Caco-2 (cell line): ENCODE data around the gene SERINC2. TPM values are rescaled to one million over a fixed set of nuclear protein-coding genes. Genes with fewer than 3 reads are reported as not detected.

Experiments used
- BruUV-seq: library from RNA; stranded (reverse); fragments of 400-500 nt; replicated peaks from 2 replicates; lab custom pipeline; 2021; lab: Mats Ljungman, UMichigan
- CTCF ChIA-PET: fragments of 300-600 bp; sonication (Branson Sonifier 250); formaldehyde crosslinking; loops from one replicate; lab custom pipeline; 2022; ENCODE audit warnings: antibody characterized with exemption; lab: Charles Lee
- POLR2A ChIA-PET: fragments of 300-600 bp; sonication (Branson Sonifier 250); formaldehyde crosslinking; loops from one replicate; lab custom pipeline; 2022; ENCODE audit warnings: antibody characterized with exemption; lab: Charles Lee
- DNase-seq, 2 experiments: peaks; one replicate each; pipeline versions ENCODE4 v3.0.0 to v3.0.0-alpha.2; 2020 to 2022
- H3K27me3 ChIP-seq: replicated peaks from 2 replicates; pipeline ENCODE4 v1.6.0; 2011; ENCODE audit warnings: low read length; ENCODE audit not compliant: control insufficient read depth, insufficient read depth
- H3K36me3 ChIP-seq: 2 replicates; pipeline ENCODE4 v1.5.1; 2011; ENCODE audit warnings: low read length; ENCODE audit not compliant: control insufficient read depth, insufficient read depth
- H3K4me1 ChIP-seq: fragments of 250-450 bp; sonication (Bioruptor Pico); 2 replicates; pipeline ENCODE4 v1.5.1; 2020; ENCODE audit warnings: mild to moderate bottlenecking
- H3K4me3 ChIP-seq: 2 replicates; pipeline ENCODE4 v1.5.1; 2011; ENCODE audit warnings: low read depth, mild to moderate bottlenecking, control low read depth, low read length
- H3K9me3 ChIP-seq: fragments of 250-450 bp; sonication (Bioruptor Pico); 2 replicates; pipeline ENCODE4 v1.5.1; 2020; ENCODE audit warnings: mild to moderate bottlenecking, moderate library complexity
- H3K27ac Mint-ChIP-seq: one replicate; pipeline ENCODE4 v1.8.0; 2022; ENCODE audit warnings: mixed read lengths; ENCODE audit not compliant: unreplicated experiment
- H3K27me3 Mint-ChIP-seq: one replicate; pipeline ENCODE4 v1.8.0; 2022; ENCODE audit warnings: mixed read lengths; ENCODE audit not compliant: insufficient read depth, unreplicated experiment
- H3K36me3 Mint-ChIP-seq: one replicate; pipeline ENCODE4 v1.8.0; 2022; ENCODE audit warnings: mild to moderate bottlenecking, mixed read lengths; ENCODE audit not compliant: insufficient read depth, unreplicated experiment
- H3K4me1 Mint-ChIP-seq: one replicate; pipeline ENCODE4 v1.8.0; 2022; ENCODE audit warnings: low read depth, mixed read lengths; ENCODE audit not compliant: unreplicated experiment
- H3K4me3 Mint-ChIP-seq: one replicate; pipeline ENCODE4 v1.8.0; 2022; ENCODE audit warnings: mild to moderate bottlenecking, moderate library complexity, mixed read lengths; ENCODE audit not compliant: unreplicated experiment
- H3K9me3 Mint-ChIP-seq: one replicate; pipeline ENCODE4 v1.8.0; 2022; ENCODE audit warnings: mixed read lengths; ENCODE audit not compliant: unreplicated experiment
- intact Hi-C: fragments of 100-400 bp; cut with micrococcal nuclease; formaldehyde crosslinking; loops from one replicate; pipeline ENCODE4 v1.10.0; 2022; ENCODE audit not compliant: unreplicated experiment
- total RNA-seq: library from RNA; stranded (reverse); gene quantifications from 2 replicates; pipeline ENCODE4 v1.2.3, GENCODE V29; 2022
- TF ChIP-seq, protein P1 (sequence below), 2 experiments: fragments of 200-600 bp in 1 of 2; IDR thresholded peaks; 1 replicate in 1 of 2; 2 replicates in 1 of 2; pipeline versions ENCODE4 v1.5.1 to v1.8.0; 2011 to 2022; ENCODE audit warnings: antibody characterized with exemption in 1 of 2, control low read depth in 1 of 2, inconsistent platforms in 1 of 2, low read depth in 1 of 2, low read length in 1 of 2, mild to moderate bottlenecking in 1 of 2, moderate library complexity in 1 of 2; ENCODE audit not compliant: insufficient read depth in 1 of 2, severe bottlenecking in 1 of 2, unreplicated experiment in 1 of 2

The SERINC2 gene
- total RNA-seq, 1 experiment from 2014 or later, result 30.0 TPM

DNA sequence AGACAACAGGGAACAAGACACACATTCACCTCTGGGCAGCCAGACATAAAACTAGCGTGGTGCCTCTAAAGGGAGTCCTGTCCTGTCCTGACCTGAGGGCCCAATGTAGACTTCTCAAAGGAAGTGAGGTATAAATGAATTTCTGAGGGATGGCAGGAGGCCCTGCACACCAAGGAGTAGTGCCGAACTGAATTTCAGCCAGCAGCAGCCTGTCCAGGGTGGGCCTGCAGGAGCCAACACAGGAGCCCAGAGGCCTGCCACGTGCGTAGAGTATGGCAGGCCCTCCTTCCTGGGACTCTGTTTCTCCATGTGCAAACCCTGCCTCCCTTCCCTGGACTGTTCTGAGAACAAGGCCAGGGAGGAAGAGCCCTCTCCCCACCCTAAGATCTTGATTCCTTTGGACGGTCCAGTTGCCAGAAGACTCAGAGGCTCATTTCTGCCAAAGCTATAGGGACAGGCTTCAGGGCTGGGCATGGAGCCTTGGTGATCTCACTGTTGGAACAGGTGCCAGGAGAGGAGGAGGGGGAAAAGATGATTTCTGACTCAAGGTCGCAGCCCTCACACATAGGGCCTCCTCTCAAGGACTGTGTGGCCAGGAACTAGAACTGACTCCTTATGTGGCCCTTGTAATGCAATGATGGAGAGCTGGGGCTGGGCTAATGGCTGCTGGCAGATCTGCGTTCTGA, 38.4 kb upstream of the SERINC2 start:
- Histone ChIP-seq H3K9me3 (no peaks in the 10 kb centered on the region), H3K4me1 (peaks cover 33% of the 10 kb centered on the region), H3K36me3 (no peaks in the 10 kb centered on the region), H3K4me3 (no peak overlapping the region), H3K27me3 (no peaks in the 10 kb centered on the region)
- H3K27ac Mint-ChIP-seq, result peak overlapping the region; percentile 93
- BruUV-seq, result no TSS peak
- no peak for DNase-seq
- TF ChIP-seq, protein P1, sequence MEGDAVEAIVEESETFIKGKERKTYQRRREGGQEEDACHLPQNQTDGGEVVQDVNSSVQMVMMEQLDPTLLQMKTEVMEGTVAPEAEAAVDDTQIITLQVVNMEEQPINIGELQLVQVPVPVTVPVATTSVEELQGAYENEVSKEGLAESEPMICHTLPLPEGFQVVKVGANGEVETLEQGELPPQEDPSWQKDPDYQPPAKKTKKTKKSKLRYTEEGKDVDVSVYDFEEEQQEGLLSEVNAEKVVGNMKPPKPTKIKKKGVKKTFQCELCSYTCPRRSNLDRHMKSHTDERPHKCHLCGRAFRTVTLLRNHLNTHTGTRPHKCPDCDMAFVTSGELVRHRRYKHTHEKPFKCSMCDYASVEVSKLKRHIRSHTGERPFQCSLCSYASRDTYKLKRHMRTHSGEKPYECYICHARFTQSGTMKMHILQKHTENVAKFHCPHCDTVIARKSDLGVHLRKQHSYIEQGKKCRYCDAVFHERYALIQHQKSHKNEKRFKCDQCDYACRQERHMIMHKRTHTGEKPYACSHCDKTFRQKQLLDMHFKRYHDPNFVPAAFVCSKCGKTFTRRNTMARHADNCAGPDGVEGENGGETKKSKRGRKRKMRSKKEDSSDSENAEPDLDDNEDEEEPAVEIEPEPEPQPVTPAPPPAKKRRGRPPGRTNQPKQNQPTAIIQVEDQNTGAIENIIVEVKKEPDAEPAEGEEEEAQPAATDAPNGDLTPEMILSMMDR (IDR thresholded peaks at IDR 0.05; ENCODE audit: insufficient read depth in 1 of 2, low read depth in 1 of 2, low read length in 1 of 2, severe bottlenecking in 1 of 2, unreplicated experiment in 1 of 2), result no peak
- intact Hi-C loops, result no loop called here
- no peaks in the 10 kb centered on the region for H3K9me3 Mint-ChIP-seq
- no peak overlapping the region for H3K4me3 Mint-ChIP-seq
- CTCF ChIA-PET, result interaction anchor here (0.7 to 1.8 kb wide), 2 partner anchors 16 to 223 kb away, joined by 4 to 25 read pairs; no protein-coding TSS in a partner anchor
- POLR2A ChIA-PET, result interaction anchor here (1.8 kb wide), 1 partner anchor 15 kb away, joined by 33 read pairs; no protein-coding TSS in a partner anchor
- no peaks in the 10 kb centered on the region for H3K27me3 Mint-ChIP-seq
- peaks cover 18% of the 10 kb centered on the region for H3K4me1 Mint-ChIP-seq
- peaks cover 12% of the 10 kb centered on the region for H3K36me3 Mint-ChIP-seq

DNA sequence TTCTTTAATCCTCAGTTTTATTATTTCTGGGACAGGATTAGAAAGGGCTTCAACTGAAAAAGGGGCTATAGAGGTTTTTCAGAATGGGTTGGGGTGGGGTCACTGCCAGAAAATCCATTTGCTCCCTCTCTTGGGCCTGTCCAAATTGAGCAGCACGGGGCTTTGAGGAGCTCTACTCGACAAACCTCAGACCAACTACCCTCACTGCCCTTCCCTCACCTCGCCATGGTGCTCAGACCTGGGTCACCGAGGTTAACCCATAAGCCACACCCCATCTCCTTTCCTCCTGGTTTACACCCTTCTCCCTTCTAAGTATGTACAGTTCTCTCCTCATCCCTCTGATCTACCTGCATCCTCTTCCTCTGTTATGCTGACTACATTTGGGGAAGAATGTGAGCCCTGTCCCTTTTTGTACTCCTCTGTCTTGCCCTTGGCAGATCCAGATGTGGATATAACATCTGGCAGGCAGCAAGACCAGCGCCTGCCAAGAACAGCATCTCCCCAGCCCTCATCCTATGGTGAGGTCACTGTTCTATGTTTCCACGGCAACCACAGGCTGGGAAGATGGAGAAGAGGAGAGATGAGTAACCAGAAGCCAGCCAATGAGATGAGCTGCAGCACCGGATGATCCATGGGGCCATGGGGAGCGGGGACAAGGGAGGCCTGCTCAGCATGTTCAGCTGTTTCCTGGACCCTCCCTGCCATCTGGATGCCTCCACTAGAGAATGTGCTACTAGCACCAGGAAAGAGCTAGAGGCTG, 36.5 kb upstream of the SERINC2 start:
- peaks cover 16% of the 10 kb centered on the region for H3K4me1 Mint-ChIP-seq
- no peak overlapping the region for H3K4me3 ChIP-seq
- ChIA-PET CTCF (no interaction called here), POLR2A (interaction anchor here (0.5 kb wide), 1 partner anchor 13 kb away, joined by 5 read pairs; no protein-coding TSS in a partner anchor)
- no peak overlapping the region for H3K4me3 Mint-ChIP-seq
- TF ChIP-seq, protein P1 (IDR thresholded peaks at IDR 0.05; ENCODE audit: insufficient read depth in 1 of 2, low read depth in 1 of 2, low read length in 1 of 2, severe bottlenecking in 1 of 2, unreplicated experiment in 1 of 2), result no peak
- intact Hi-C loops, result no loop called here
- H3K36me3 Mint-ChIP-seq, result peaks cover 12% of the 10 kb centered on the region
- H3K27me3 Mint-ChIP-seq, result no peaks in the 10 kb centered on the region
- no peaks in the 10 kb centered on the region for H3K9me3 Mint-ChIP-seq
- H3K27ac Mint-ChIP-seq, result no peak overlapping the region
- no peaks in the 10 kb centered on the region for H3K36me3 ChIP-seq
- peaks cover 26% of the 10 kb centered on the region for H3K4me1 ChIP-seq
- no peaks in the 10 kb centered on the region for H3K27me3 ChIP-seq
- peak in 1 of 2 experiments; percentile 37 for DNase-seq
- BruUV-seq, result no TSS peak
- H3K9me3 ChIP-seq, result no peaks in the 10 kb centered on the region

DNA sequence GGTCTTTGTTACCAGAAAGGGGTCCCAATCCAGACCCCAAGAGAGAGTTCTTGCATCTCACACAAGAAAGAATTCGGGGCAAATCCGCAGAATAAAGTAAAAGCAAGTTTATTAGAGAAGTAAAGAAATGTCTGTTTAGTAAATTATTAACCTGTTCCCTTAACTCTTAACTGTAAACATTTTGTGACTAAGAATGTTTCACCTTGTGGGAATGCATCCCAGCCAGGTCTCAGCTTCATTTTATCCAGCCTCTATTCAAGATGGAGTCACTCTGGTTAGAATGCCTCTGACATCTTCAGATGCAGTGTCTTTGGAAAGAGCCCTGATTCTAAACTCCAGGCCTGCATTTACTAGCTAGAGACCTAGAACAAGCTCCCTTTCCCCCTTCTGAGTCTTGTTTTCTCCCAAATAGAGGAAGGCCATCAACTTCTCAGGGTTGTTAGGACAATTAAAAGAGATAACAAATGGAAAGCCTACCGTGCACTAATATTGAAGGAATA, 35.6 kb upstream of the SERINC2 start:
- no peaks in the 10 kb centered on the region for H3K27me3 Mint-ChIP-seq
- BruUV-seq, result no TSS peak
- POLR2A ChIA-PET, result no interaction called here
- TF ChIP-seq, protein P1 (IDR thresholded peaks at IDR 0.05; ENCODE audit: insufficient read depth in 1 of 2, low read depth in 1 of 2, low read length in 1 of 2, severe bottlenecking in 1 of 2, unreplicated experiment in 1 of 2), result no peak
- CTCF ChIA-PET, result no interaction called here
- no peaks in the 10 kb centered on the region for H3K36me3 ChIP-seq
- no peaks in the 10 kb centered on the region for H3K27me3 ChIP-seq
- peaks cover 9% of the 10 kb centered on the region for H3K4me1 Mint-ChIP-seq
- H3K27ac Mint-ChIP-seq, result no peak overlapping the region
- DNase-seq, result no peak
- H3K9me3 ChIP-seq, result no peaks in the 10 kb centered on the region
- no peaks in the 10 kb centered on the region for H3K9me3 Mint-ChIP-seq
- peaks cover 11% of the 10 kb centered on the region for H3K36me3 Mint-ChIP-seq
- no peak overlapping the region for H3K4me3 Mint-ChIP-seq
- no peak overlapping the region for H3K4me3 ChIP-seq
- intact Hi-C loops, result no loop called here
- H3K4me1 ChIP-seq, result peaks cover 19% of the 10 kb centered on the region
